WTC11 (cell line): ENCODE results near the gene SPSB3. TPM values are rescaled to one million over a fixed set of nuclear protein-coding genes. Genes with fewer than 3 reads are reported as not detected.

Experiments
- ATAC-seq: fragments of 200-7000 bp; cut with Tn5 transposase; 2 replicates; pipeline ENCODE4 v1.10.0; 2021; ENCODE audit warnings: mild to moderate bottlenecking, moderate library complexity
- CTCF ChIA-PET: fragments of 300-600 bp; sonication (Branson Sonifier 250); formaldehyde crosslinking; loops from one replicate; lab custom pipeline; 2021; ENCODE audit warnings: antibody characterized with exemption; lab: Charles Lee
- POLR2A ChIA-PET: fragments of 350-600 bp; sonication (Branson Sonifier 250); formaldehyde crosslinking; loops from one replicate; lab custom pipeline; 2021; ENCODE audit warnings: antibody characterized with exemption; lab: Charles Lee
- DNase-seq: peaks from one replicate; pipeline ENCODE4 v3.0.0; 2021; ENCODE audit warnings: low spot score
- H3K27ac Mint-ChIP-seq: 2 replicates; pipeline ENCODE4 v1.8.0; 2021; ENCODE audit warnings: mixed read lengths
- H3K27me3 Mint-ChIP-seq: 2 replicates; pipeline ENCODE4 v1.8.0; 2021; ENCODE audit warnings: low read depth, mild to moderate bottlenecking, moderate library complexity, mixed read lengths
- H3K36me3 Mint-ChIP-seq: 2 replicates; pipeline ENCODE4 v1.8.0; 2021; ENCODE audit warnings: mixed read lengths
- H3K4me1 Mint-ChIP-seq: 2 replicates; pipeline ENCODE4 v1.8.0; 2022; ENCODE audit warnings: mixed read lengths
- H3K4me3 Mint-ChIP-seq: 2 replicates; pipeline ENCODE4 v1.8.0; 2021; ENCODE audit warnings: mild to moderate bottlenecking, moderate library complexity, mixed read lengths
- H3K9me3 Mint-ChIP-seq: 2 replicates; pipeline ENCODE4 v1.8.0; 2021; ENCODE audit warnings: mixed read lengths
- AR ChIP-seq: fragments of 250-450 bp; sonication (Bioruptor Pico); IDR thresholded peaks from 2 replicates; pipeline ENCODE4 v1.9.0; 2021; ENCODE audit warnings: mild to moderate bottlenecking
- ATF2 ChIP-seq: sonication (generic); formaldehyde crosslinking; IDR thresholded peaks from 2 replicates; pipeline ENCODE4 v1.8.1; 2022; ENCODE audit warnings: low read depth, missing genetic modification reagents, borderline replicate concordance
- CREM ChIP-seq: sonication (generic); formaldehyde crosslinking; IDR thresholded peaks from 2 replicates; pipeline ENCODE4 v1.8.1; 2022; ENCODE audit warnings: mild to moderate bottlenecking, missing genetic modification reagents, moderate library complexity
- ELF4 ChIP-seq: sonication (generic); formaldehyde crosslinking; IDR thresholded peaks from 2 replicates; pipeline ENCODE4 v1.8.1; 2022; ENCODE audit warnings: low read depth, mild to moderate bottlenecking, moderate library complexity, missing genetic modification reagents
- FOXK1 ChIP-seq: sonication (generic); formaldehyde crosslinking; IDR thresholded peaks from 2 replicates; pipeline ENCODE4 v1.8.0; 2022; ENCODE audit warnings: mild to moderate bottlenecking, moderate library complexity, missing genetic modification reagents
- GTF2I ChIP-seq: fragments of 250-450 bp; sonication (Bioruptor Pico); conservative IDR thresholded peaks from 2 replicates; pipeline ENCODE4 v1.4.0; 2021; ENCODE audit warnings: mild to moderate bottlenecking
- JAZF1 ChIP-seq: fragments of 250-450 bp; sonication (Bioruptor Pico); IDR thresholded peaks from 2 replicates; pipeline ENCODE4 v1.9.0; 2021; ENCODE audit warnings: moderate library complexity, mild to moderate bottlenecking, inconsistent platforms
- NFE2L1 ChIP-seq: sonication (generic); formaldehyde crosslinking; IDR thresholded peaks from 2 replicates; pipeline ENCODE4 v1.8.1; 2023; ENCODE audit warnings: missing genetic modification reagents
- NFYB ChIP-seq: sonication (generic); formaldehyde crosslinking; conservative IDR thresholded peaks from 2 replicates; pipeline ENCODE4 v1.8.0; 2022; ENCODE audit warnings: low read depth, missing genetic modification reagents
- NR2C2 ChIP-seq: sonication (generic); formaldehyde crosslinking; IDR thresholded peaks from 2 replicates; pipeline ENCODE4 v1.8.0; 2022; ENCODE audit warnings: mild to moderate bottlenecking, missing genetic modification reagents
- SMAD4 ChIP-seq: sonication (generic); formaldehyde crosslinking; IDR thresholded peaks from 2 replicates; pipeline ENCODE4 v1.8.0; 2022; ENCODE audit warnings: mild to moderate bottlenecking, missing genetic modification reagents
- USF2 ChIP-seq: sonication (generic); formaldehyde crosslinking; IDR thresholded peaks from 2 replicates; pipeline ENCODE4 v1.8.1; 2023; ENCODE audit warnings: mild to moderate bottlenecking, missing genetic modification reagents, moderate library complexity
- ZNF232 ChIP-seq: sonication (generic); formaldehyde crosslinking; IDR thresholded peaks from 2 replicates; pipeline ENCODE4 v1.8.0; 2022; ENCODE audit warnings: mild to moderate bottlenecking, missing genetic modification reagents
- ZNF263 ChIP-seq: sonication (generic); formaldehyde crosslinking; IDR thresholded peaks from 2 replicates; pipeline ENCODE4 v1.8.1; 2022; ENCODE audit warnings: low read depth, mild to moderate bottlenecking, moderate library complexity, missing genetic modification reagents
- ZNF671 ChIP-seq: fragments of 250-450 bp; sonication (Bioruptor Pico); IDR thresholded peaks from 2 replicates; pipeline ENCODE4 v1.8.0; 2021; ENCODE audit warnings: mild to moderate bottlenecking
- total RNA-seq: library from RNA; stranded (reverse); gene quantifications from 3 replicates; pipeline ENCODE4 v1.2.3, GENCODE V29; 2021
- TF ChIP-seq, protein P1 (sequence below): sonication (generic); formaldehyde crosslinking; IDR thresholded peaks from 2 replicates; pipeline ENCODE4 v1.8.0; 2023; ENCODE audit warnings: missing genetic modification reagents, mild to moderate bottlenecking, borderline replicate concordance
- TF ChIP-seq, protein P2 (sequence below): sonication (generic); formaldehyde crosslinking; IDR thresholded peaks from 2 replicates; pipeline ENCODE4 v1.8.0; 2022; ENCODE audit warnings: missing genetic modification reagents
- TF ChIP-seq, protein P3 (sequence below): sonication (generic); formaldehyde crosslinking; IDR thresholded peaks from 2 replicates; pipeline ENCODE4 v1.8.1; 2022; ENCODE audit warnings: mild to moderate bottlenecking, moderate library complexity, missing genetic modification reagents

Gene SPSB3
- total RNA-seq, 1 experiment from 2014 or later: 32.8 TPM

GRCh38 chr16:1817276-1817589 is 34.9 kb upstream of the SPSB3 start:
- TF ChIP-seq ATF2 (CRISPR knock-in tag) (no peak), JAZF1 (CRISPR knock-in tag) (no peak), GTF2I (CRISPR knock-in tag) (no peak), ZNF263 (CRISPR knock-in tag) (no peak), FOXK1 (CRISPR knock-in tag) (no peak), NFYB (CRISPR knock-in tag) (no peak), ELF4 (CRISPR knock-in tag) (no peak), NFE2L1 (CRISPR knock-in tag) (no peak), NR2C2 (no peak), ZNF232 (CRISPR knock-in tag) (no peak), ZNF671 (CRISPR knock-in tag) (no peak), AR (CRISPR knock-in tag) (no peak), CREM (CRISPR knock-in tag) (no peak), USF2 (no peak), SMAD4 (CRISPR knock-in tag) (no peak)
- TF ChIP-seq, protein P1, sequence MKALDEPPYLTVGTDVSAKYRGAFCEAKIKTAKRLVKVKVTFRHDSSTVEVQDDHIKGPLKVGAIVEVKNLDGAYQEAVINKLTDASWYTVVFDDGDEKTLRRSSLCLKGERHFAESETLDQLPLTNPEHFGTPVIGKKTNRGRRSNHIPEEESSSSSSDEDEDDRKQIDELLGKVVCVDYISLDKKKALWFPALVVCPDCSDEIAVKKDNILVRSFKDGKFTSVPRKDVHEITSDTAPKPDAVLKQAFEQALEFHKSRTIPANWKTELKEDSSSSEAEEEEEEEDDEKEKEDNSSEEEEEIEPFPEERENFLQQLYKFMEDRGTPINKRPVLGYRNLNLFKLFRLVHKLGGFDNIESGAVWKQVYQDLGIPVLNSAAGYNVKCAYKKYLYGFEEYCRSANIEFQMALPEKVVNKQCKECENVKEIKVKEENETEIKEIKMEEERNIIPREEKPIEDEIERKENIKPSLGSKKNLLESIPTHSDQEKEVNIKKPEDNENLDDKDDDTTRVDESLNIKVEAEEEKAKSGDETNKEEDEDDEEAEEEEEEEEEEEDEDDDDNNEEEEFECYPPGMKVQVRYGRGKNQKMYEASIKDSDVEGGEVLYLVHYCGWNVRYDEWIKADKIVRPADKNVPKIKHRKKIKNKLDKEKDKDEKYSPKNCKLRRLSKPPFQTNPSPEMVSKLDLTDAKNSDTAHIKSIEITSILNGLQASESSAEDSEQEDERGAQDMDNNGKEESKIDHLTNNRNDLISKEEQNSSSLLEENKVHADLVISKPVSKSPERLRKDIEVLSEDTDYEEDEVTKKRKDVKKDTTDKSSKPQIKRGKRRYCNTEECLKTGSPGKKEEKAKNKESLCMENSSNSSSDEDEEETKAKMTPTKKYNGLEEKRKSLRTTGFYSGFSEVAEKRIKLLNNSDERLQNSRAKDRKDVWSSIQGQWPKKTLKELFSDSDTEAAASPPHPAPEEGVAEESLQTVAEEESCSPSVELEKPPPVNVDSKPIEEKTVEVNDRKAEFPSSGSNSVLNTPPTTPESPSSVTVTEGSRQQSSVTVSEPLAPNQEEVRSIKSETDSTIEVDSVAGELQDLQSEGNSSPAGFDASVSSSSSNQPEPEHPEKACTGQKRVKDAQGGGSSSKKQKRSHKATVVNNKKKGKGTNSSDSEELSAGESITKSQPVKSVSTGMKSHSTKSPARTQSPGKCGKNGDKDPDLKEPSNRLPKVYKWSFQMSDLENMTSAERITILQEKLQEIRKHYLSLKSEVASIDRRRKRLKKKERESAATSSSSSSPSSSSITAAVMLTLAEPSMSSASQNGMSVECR (CRISPR knock-in tag): no peak
- TF ChIP-seq, protein P2, sequence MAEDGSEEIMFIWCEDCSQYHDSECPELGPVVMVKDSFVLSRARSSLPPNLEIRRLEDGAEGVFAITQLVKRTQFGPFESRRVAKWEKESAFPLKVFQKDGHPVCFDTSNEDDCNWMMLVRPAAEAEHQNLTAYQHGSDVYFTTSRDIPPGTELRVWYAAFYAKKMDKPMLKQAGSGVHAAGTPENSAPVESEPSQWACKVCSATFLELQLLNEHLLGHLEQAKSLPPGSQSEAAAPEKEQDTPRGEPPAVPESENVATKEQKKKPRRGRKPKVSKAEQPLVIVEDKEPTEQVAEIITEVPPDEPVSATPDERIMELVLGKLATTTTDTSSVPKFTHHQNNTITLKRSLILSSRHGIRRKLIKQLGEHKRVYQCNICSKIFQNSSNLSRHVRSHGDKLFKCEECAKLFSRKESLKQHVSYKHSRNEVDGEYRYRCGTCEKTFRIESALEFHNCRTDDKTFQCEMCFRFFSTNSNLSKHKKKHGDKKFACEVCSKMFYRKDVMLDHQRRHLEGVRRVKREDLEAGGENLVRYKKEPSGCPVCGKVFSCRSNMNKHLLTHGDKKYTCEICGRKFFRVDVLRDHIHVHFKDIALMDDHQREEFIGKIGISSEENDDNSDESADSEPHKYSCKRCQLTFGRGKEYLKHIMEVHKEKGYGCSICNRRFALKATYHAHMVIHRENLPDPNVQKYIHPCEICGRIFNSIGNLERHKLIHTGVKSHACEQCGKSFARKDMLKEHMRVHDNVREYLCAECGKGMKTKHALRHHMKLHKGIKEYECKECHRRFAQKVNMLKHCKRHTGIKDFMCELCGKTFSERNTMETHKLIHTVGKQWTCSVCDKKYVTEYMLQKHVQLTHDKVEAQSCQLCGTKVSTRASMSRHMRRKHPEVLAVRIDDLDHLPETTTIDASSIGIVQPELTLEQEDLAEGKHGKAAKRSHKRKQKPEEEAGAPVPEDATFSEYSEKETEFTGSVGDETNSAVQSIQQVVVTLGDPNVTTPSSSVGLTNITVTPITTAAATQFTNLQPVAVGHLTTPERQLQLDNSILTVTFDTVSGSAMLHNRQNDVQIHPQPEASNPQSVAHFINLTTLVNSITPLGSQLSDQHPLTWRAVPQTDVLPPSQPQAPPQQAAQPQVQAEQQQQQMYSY (CRISPR knock-in tag): no peak
- TF ChIP-seq, protein P3, sequence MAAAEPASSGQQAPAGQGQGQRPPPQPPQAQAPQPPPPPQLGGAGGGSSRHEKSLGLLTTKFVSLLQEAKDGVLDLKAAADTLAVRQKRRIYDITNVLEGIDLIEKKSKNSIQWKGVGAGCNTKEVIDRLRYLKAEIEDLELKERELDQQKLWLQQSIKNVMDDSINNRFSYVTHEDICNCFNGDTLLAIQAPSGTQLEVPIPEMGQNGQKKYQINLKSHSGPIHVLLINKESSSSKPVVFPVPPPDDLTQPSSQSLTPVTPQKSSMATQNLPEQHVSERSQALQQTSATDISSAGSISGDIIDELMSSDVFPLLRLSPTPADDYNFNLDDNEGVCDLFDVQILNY (CRISPR knock-in tag): no peak
- ATAC-seq (no peak), DNase-seq (no peak)
- ChIA-PET CTCF (no interaction called here), POLR2A (no interaction called here)
- Mint-ChIP-seq H3K27ac (no peak overlapping the region), H3K27me3 (no peaks in the 10 kb centered on the region), H3K4me3 (no peak overlapping the region), H3K9me3 (no peaks in the 10 kb centered on the region), H3K4me1 (no peaks in the 10 kb centered on the region), H3K36me3 (peaks cover 6% of the 10 kb centered on the region)
